ENCODE measurements around the gene ADISSP. TPM values are rescaled to one million over a fixed set of nuclear protein-coding genes. Genes with fewer than 3 reads are reported as not detected.

Gene ADISSP
- total and polyA plus RNA-seq, 2 of the 13 experiments (the other 11 are each of a cell fraction or from before 2014, with no cell fraction given), result 38.3 to 90.6 TPM

- TF ChIP-seq ZHX2 (IDR thresholded peaks at IDR 0.05; ENCODE audit: low read depth) (peak; percentile 48; the same call in 1 of the 2 replicates), ZHX2 (CRISPR knock-in tag; IDR thresholded peaks at IDR 0.05; ENCODE audit: borderline replicate concordance) (no peak), NFKBIZ (CRISPR knock-in tag; IDR thresholded peaks at IDR 0.05) (no peak), CENPX (CRISPR knock-in tag; IDR thresholded peaks at IDR 0.05) (no peak), TFDP2 (CRISPR knock-in tag; IDR thresholded peaks at IDR 0.05) (peak; percentile 96), ZFP37 (CRISPR knock-in tag; IDR thresholded peaks at IDR 0.05; ENCODE audit: borderline replicate concordance) (peak; percentile 42; the same call in 1 of the 2 replicates), KLF13 (CRISPR knock-in tag; IDR thresholded peaks at IDR 0.05) (no peak), ZNF33A (CRISPR knock-in tag; IDR thresholded peaks at IDR 0.05; ENCODE audit: borderline replicate concordance) (no peak), LRRFIP1 (CRISPR knock-in tag; conservative IDR thresholded peaks at IDR 0.05) (no peak), ZFAT (CRISPR knock-in tag; conservative IDR thresholded peaks at IDR 0.05) (no peak), ZSCAN20 (CRISPR knock-in tag; IDR thresholded peaks at IDR 0.05; ENCODE audit: borderline replicate concordance) (0 out of 2 replicates have a peak, but pooled peaks have one; percentile 30), ZBTB20 (CRISPR knock-in tag; IDR thresholded peaks at IDR 0.05; ENCODE audit: borderline replicate concordance, low read depth) (no peak; the same call in 1 of the 2 replicates), ELF3 (CRISPR knock-in tag; IDR thresholded peaks at IDR 0.05) (peak; percentile 95), U2AF1 (optimal IDR thresholded peaks at IDR 0.05; ENCODE audit: low read depth, low read length) (no peak), DNMT1 (CRISPR knock-in tag; IDR thresholded peaks at IDR 0.05) (no peak), YEATS2 (CRISPR knock-in tag; IDR thresholded peaks at IDR 0.05; ENCODE audit: borderline replicate concordance) (peak; percentile 78), ZNF460 (CRISPR knock-in tag; IDR thresholded peaks at IDR 0.05; ENCODE audit: borderline replicate concordance) (no peak)
Measured at GRCh38 chr20:3795511-3796468, 28.2 kb upstream of the ADISSP start, which contains the start of gene CDC25B (continued).

Measured in HepG2 (cell line).